Measurements from ENCODE around the gene ANG. TPM values are rescaled to one million over a fixed set of nuclear protein-coding genes. Genes with fewer than 3 reads are reported as not detected.

Gene ANG
- total RNA-seq, 1 experiment from 2014 or later, result 5.8 TPM

- no peak overlapping the region for H2AFZ ChIP-seq (ENCODE audit: low read depth, low read length, poor library complexity, severe bottlenecking)
- intact Hi-C loops (cut with micrococcal nuclease), result no loop called here
- H3K36me3 ChIP-seq (ENCODE audit: control insufficient read depth in 1 of 2, insufficient read depth in 2 of 2, low read length in 2 of 2), result no peaks in the 10 kb centered on the region
- no peaks in the 10 kb centered on the region for H3K79me2 ChIP-seq (ENCODE audit: insufficient read depth, low read length)
- no peaks in the 10 kb centered on the region for H4K20me1 ChIP-seq (ENCODE audit: insufficient read depth)
- H3K27me3 ChIP-seq (ENCODE audit: insufficient read depth, low read length), result no peaks in the 10 kb centered on the region
- ChIA-PET CTCF (interaction anchor here (1.3 to 1.8 kb wide), 2 partner anchors 11 to 12 kb away, joined by 4 to 7 read pairs; no protein-coding TSS in a partner anchor), POLR2A (no interaction called here), RAD21 (ENCODE audit: low non-redundant PET in 1 of 2, low total read pairs in 2 of 2, uncharacterized antibody in 2 of 2, unreplicated experiment in 2 of 2) (no interaction called here)
- no peaks in the 10 kb centered on the region for H3K9me2 ChIP-seq (ENCODE audit: insufficient read depth)
- no peak overlapping the region for H3K9ac ChIP-seq (ENCODE audit: low read length)
- no peak overlapping the region for H3K4me2 ChIP-seq (ENCODE audit: low read length)
- TF ChIP-seq, protein P1, sequence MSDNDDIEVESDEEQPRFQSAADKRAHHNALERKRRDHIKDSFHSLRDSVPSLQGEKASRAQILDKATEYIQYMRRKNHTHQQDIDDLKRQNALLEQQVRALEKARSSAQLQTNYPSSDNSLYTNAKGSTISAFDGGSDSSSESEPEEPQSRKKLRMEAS (IDR thresholded peaks at IDR 0.05), result no peak
- no peak for TF ChIP-seq SP1 (IDR thresholded peaks at IDR 0.05; ENCODE audit: low read depth)
- TF ChIP-seq ZFX (IDR thresholded peaks at IDR 0.05), result no peak
- no peak for TF ChIP-seq SIN3A (IDR thresholded peaks at IDR 0.05; ENCODE audit: low read depth)
- no peak for TF ChIP-seq FOSL1 (IDR thresholded peaks at IDR 0.05; ENCODE audit: low read depth)
- TF ChIP-seq POLR2AphosphoS5 (IDR thresholded peaks at IDR 0.05; ENCODE audit: low read depth, low read length), result no peak
- TF ChIP-seq ELF1 (IDR thresholded peaks at IDR 0.05; ENCODE audit: borderline replicate concordance, low read depth), result no peak
- TF ChIP-seq, protein P2, sequence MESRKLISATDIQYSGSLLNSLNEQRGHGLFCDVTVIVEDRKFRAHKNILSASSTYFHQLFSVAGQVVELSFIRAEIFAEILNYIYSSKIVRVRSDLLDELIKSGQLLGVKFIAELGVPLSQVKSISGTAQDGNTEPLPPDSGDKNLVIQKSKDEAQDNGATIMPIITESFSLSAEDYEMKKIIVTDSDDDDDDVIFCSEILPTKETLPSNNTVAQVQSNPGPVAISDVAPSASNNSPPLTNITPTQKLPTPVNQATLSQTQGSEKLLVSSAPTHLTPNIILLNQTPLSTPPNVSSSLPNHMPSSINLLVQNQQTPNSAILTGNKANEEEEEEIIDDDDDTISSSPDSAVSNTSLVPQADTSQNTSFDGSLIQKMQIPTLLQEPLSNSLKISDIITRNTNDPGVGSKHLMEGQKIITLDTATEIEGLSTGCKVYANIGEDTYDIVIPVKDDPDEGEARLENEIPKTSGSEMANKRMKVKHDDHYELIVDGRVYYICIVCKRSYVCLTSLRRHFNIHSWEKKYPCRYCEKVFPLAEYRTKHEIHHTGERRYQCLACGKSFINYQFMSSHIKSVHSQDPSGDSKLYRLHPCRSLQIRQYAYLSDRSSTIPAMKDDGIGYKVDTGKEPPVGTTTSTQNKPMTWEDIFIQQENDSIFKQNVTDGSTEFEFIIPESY (IDR thresholded peaks at IDR 0.05; ENCODE audit: extremely low read depth, insufficient replicate concordance, low read length), result no peak
- no peak for TF ChIP-seq RAD21 (IDR thresholded peaks at IDR 0.05; ENCODE audit: low read depth)
- TF ChIP-seq, protein P3, sequence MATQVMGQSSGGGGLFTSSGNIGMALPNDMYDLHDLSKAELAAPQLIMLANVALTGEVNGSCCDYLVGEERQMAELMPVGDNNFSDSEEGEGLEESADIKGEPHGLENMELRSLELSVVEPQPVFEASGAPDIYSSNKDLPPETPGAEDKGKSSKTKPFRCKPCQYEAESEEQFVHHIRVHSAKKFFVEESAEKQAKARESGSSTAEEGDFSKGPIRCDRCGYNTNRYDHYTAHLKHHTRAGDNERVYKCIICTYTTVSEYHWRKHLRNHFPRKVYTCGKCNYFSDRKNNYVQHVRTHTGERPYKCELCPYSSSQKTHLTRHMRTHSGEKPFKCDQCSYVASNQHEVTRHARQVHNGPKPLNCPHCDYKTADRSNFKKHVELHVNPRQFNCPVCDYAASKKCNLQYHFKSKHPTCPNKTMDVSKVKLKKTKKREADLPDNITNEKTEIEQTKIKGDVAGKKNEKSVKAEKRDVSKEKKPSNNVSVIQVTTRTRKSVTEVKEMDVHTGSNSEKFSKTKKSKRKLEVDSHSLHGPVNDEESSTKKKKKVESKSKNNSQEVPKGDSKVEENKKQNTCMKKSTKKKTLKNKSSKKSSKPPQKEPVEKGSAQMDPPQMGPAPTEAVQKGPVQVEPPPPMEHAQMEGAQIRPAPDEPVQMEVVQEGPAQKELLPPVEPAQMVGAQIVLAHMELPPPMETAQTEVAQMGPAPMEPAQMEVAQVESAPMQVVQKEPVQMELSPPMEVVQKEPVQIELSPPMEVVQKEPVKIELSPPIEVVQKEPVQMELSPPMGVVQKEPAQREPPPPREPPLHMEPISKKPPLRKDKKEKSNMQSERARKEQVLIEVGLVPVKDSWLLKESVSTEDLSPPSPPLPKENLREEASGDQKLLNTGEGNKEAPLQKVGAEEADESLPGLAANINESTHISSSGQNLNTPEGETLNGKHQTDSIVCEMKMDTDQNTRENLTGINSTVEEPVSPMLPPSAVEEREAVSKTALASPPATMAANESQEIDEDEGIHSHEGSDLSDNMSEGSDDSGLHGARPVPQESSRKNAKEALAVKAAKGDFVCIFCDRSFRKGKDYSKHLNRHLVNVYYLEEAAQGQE (IDR thresholded peaks at IDR 0.05; ENCODE audit: low read depth), result no peak
- TF ChIP-seq EZH2 (IDR thresholded peaks at IDR 0.05), result no peak
- TF ChIP-seq EZH2phosphoT487 (IDR thresholded peaks at IDR 0.05; ENCODE audit: borderline replicate concordance), result no peak
- TF ChIP-seq TCF7L2 (IDR thresholded peaks at IDR 0.05; ENCODE audit: borderline replicate concordance, extremely low read depth, insufficient read depth, insufficient read length), result no peak
- no peak overlapping the region for H3K27ac ChIP-seq (ENCODE audit: low read depth, low read length)
- BruUV-seq (replicated peaks), result no TSS peak
- no peaks in the 10 kb centered on the region for H3K9me3 ChIP-seq (ENCODE audit: control insufficient read depth in 1 of 2, insufficient read depth in 1 of 2, low read depth in 1 of 2, low read length in 2 of 2)
- ATAC-seq (peak; percentile 65; the same call in 1 of the 2 replicates), DNase-seq (ENCODE audit: low read depth, low spot score) (no peak)
- no peak overlapping the region for H3K4me3 ChIP-seq (replicated peaks in 1 of 2; ENCODE audit: low read depth in 1 of 2, low read length in 2 of 2)
- peaks cover under 1 to 4% of the 10 kb centered on the region in 2 experiments; a peak in 3 of 4 replicates for H3K4me1 ChIP-seq (ENCODE audit: control insufficient read depth in 1 of 2, insufficient read depth in 2 of 2, low read length in 2 of 2)
Measured at GRCh38 chr14:20668969-20669368, 19.6 kb upstream of the ANG start.
